HG03060 (cell line): Measurements from ENCODE around the gene CSF2.
A peak's percentile ranks its signal among the peaks of the same experiment; 100 is the strongest.

ENCODE experiments used
- ATAC-seq: cut with Tn5 transposase; IDR thresholded peaks from one replicate; pipeline ENCODE4 v1.9.1; 2021; ENCODE audit warnings: low read depth, moderate number of reproducible peaks; ENCODE audit not compliant: unreplicated experiment

The CSF2 gene

DNA sequence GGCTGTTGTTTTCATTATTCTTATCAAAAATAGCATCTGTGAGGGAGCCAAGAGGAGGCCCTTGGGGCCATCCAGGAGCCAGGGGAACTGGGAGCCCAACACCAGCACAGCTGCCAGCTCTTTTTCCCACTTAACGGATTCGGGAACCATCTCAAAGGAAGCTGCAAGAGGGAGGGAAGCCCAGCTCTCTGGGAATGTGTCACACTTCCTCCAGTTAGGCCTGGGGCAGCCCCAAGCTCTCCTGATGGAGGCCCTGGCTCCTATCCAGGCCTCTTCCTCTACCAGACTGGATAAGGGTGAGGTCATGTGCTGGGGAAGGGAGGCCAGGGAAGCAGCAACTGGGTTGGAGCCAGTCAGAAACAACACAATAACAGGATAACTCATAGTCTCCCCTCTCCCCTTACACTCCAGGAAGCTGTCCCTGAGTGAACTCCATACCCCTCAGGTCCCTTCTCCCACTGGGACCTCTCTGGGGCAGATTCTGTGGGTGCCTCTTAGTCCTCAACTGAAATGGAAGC lies 12.7 kb downstream of the CSF2 start:
- no peak for ATAC-seq

DNA sequence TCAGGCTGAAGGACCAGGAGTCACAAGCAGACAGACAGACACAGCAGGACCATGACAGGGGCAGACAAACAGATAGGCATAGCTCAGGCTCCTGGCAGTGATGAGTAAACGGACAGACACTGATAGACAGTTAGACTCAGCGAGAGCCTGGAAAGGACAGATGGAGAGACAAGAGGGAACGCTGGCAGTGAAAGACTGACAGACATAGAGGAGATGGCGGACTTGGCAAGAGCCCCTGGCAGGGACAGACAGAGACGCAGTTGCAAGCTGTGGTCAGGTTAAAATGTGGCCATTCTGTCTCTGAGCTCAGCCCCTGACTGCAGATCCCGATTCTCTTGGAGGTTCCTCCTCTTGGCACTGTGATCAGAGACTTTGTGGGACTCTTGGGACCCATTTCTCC lies 13.6 kb downstream of the CSF2 start:
- ATAC-seq = no peak

DNA sequence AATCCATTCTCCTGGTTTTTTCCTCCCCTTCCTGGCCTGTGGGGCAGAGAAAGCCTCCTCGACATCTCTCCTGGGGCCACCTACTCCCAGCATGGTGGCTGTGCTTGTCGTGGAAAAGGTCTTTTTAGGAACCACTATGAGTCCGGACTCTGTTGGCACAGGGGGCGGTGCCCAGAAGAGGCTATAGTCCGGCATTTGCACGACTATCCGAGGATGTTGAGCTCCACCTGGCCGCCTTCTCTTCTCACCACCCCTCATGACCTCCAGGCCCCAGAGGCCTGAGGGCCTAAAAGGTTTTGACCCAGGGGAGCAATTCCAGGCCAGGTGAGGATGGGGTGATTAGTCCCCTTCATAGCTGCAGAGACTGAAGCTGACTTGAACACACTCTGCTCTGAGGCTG lies 14.1 kb downstream of the CSF2 start:
- ATAC-seq = no peak

DNA sequence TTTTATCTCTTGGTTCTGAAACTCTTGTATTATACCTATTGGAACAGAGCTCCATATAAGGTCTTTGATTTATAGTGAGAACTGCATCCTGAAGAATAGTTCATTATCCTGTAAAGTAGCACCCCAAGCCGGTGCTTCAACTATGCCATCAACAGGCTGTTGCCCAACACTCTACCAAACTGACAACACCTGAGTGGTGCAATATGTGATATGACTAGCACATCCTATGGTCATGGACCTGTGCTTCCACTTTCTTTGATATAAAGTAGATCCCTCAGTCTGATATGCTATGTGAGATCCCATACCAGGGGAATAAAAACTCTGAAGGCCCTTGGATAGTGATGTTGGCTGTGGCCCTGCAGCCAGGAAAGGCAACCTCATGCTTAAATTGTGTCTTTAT lies 15.8 kb downstream of the CSF2 start:
- ATAC-seq = no peak

DNA sequence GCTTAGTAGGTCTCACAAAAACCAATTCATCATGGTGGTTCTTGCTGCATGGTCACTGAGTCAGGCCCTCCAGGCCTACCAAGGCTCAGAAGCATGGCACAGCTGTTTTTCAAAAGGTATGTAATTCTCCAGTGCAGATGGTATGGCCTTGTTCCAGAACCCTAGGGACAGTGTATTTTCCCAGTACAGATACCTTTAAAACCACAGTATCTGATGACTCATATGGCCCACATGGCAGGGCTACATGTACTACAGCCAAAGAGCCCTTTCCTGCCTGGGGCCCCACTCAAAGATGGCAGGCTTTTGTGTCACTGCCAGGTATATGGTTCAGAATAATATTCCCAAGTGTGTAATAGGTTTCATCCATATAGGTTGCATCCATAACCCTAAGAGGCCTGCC lies 16.5 kb downstream of the CSF2 start:
- ATAC-seq = no peak

DNA sequence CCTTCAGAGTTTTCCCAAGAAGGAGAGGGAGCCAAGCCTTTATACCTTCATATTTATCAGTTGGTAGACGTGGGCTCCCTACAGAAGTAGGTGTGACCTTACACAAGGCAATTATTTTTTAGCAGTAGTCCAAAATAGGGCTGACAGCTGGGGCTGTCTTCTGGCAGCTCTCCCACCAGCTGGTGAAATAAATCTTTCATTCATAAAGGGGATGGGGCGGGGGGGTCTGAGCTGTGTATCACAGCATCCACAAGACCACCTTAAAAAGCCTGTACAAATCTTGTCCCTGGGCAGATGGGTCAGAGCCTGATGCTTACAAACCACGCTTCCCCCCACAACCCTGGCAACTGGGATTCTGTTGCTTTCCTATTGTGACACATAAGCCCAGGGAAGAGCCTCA lies 19.7 kb downstream of the CSF2 start:
- no peak for ATAC-seq

DNA sequence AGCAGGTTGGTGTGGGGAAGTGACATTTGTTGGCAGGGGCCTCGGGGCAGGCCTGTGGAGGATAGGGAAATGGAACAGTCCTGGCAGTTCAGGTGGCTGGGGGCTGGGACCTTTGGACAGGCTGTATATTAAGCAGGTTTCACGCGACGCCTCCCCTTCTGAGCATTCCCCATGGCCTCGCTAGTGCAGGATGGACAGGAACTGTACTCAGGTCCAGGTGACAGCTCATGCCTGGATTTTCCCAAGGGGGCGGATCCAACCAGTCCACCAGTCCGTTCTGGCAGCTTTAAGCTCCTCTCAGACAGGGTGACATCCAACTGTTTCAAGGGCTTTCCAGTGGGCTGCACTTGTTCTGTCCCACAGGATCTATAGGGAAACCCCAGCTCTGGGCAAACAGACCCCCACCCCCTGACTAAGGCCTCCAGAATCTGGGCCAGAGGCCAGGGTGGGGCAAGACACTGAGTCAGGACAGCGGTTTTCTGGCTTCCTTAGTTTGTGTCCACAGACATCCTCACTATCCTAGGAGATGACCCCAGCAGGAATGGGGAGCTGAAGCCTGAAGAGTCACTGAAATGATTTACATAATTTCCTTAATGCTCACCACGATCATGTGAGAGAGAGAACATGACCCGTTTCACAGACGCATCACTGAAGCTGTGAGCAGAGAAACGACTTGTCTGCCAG lies 20.9 kb downstream of the CSF2 start:
- no peak for ATAC-seq

DNA sequence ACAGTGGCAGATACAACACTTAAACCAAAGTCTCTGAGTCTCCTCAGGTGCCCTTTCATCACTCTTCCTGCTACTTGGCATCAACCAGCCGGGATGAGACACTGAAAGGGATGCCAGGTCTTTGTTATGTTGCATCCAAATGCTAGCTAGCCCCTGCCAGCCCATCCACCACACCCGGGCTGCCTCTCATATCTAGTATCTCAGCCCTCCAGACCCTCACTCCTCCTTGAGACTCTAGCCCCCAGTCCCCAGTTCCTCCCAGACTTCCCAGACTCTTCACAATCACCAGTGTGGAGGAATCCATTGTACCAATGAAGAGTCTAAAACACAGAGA lies 21.5 kb downstream of the CSF2 start:
- no peak for ATAC-seq

DNA sequence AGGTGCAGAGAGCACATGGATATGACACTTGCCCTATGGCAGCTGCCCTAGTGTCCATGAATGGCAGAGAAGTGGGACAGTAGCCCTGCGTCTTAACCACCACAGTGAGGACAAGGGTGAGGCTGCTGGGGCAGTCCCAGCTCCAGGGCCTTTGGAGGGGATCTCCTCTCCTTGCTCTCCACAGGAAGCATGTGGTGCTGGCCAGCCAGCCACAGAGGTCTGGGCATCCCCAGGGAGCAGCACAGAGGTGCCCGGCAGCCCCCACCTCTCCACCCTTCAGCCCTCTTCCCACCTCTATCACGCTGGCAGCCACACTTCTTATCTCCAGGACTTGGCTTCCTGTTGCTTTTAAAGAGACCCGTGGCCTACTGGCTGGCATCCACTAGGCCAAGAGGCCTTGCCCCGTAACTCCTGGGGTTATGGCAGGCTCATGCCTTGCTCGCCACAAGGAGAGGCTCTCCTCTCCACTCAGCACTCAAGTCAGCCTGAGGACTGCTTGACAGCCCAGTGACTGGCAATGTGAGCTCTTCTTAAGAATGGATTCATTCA lies 21.9 kb downstream of the CSF2 start:
- ATAC-seq = no peak

DNA sequence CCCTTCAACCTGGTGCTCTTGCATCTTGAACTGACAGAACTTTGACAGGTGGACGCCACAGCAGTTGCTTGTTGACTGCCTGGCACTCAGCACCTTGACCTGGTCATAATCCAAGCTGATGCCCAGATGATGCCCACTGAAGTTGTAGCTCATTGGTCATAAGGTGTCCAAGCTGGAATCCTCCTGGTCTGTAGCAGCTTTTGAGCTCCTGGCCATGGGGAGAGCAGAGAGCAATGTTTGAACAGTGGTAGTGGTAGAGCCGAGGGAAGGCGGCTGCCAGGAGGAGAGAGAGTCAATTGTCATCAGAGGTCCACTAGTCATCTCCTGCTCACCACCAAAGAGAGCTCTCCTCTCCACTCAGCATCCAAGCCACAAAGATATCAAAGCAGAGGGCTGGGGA lies 23.3 kb downstream of the CSF2 start:
- ATAC-seq = no peak

DNA sequence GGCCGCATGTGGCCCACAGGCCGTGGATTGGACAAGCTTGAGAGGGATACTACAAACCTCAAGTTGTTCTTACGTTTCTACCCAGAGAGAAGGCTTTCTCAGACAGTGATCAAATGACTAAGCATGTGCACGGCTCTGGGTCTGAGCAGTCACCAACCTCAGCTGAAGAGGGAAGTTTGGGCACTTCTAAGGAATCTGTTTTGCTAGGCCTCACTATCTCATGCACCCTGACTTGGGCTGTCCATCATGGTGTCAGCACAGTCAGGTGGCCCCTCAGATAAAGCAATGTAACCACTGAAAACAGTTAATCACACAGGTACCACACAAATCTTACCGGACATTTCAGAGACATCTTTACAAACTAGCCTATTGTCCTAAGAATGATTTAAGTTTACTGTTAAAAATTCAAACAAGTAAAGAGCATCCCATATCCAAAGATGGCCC lies 24.6 kb downstream of the CSF2 start:
- no peak for ATAC-seq

DNA sequence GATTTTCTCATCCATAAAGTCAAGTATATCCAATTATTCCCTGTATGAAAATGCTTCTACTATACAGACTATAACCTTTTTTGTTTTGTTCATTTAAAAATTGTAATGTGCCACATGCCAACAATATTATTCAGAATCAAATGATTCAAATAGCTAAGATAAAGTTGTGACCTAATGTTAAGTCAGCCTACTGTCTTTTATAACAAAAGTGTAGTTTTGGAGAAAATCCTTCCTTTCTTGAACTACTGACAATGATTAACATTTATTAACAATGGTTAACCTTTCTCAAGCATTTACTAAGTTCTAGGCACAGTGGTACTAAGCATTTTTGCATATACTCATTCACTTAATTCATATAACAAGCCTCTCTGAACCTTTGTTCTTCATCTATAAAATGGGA lies 25.0 kb downstream of the CSF2 start:
- no peak for ATAC-seq

DNA sequence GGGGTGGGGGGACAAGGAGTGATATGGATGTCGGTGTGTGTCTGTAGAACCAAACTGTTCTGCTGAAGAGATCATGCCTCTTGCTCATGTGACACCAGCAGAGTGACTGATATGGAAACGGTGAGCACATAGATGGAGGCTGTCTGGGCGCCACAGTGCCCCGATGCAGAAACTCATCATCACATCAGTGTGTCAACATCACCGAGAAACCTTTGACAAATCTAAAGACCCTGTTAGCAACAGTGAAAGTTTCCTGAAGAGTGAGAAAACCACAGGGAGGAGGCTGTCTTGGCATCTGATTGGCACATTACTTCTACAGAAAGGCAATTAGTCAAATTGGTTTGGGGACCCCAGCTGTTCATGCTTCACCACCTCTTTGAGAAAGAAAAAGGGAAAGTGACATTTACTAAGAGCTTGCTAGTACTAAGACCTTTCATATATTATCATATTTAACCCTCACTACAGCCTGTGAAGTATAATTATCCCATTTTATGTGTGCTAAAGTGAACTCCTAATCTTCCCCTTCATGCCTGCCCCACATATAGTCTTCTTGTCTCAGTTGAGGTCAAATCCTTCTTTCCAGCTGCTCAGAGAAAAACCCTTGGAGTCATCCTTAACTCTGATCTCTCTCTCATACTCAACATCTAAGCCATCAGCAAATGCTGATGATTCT lies 25.6 kb downstream of the CSF2 start:
- ATAC-seq = peak; percentile 39

DNA sequence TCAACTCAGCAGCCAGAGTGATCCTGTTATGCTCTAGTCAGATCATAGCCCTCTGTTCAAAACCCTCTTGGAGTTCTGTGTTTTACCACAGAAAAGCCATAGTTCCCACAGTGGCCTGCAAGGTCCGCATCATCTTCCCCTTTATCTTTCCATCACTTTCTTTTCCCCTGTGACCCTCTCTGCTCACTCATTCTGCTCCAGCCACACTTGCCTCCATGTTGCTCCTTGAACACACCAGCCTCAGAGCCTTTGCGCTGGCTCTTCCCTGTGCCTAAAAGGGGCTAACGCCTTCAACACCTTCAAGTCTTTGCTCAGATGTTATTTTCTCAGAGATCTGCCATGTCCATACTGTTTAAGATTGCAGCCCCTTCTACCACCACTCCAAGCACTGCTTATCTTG lies 26.3 kb downstream of the CSF2 start:
- no peak for ATAC-seq

DNA sequence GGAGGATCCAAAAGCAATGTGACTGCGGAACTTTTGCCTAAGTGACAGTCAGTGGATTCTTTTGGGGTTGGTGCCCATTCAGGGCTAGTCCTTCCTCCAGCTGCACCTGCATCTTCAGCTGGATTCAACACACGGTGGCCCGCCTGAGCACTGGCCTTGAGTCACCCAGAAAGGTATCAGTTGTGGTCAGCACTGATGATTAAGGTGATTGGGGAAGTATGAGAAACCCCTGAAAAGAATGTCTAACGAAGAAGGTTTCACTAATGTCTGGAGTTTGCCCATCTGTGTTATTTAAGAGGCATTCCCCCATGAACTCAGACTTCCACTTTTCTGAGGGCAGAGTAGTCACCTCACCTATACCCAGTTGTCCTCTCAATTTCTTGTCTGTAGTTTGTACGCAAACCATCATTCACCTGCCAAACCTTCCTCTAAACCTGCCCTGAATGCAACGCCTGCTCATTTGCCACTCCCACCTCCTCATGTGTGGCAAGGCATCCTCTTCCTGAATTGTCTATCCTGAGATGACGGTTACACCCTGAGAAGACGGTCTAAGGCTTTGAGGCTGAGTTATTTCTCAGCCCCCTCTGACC lies 27.2 kb downstream of the CSF2 start:
- ATAC-seq = no peak

DNA sequence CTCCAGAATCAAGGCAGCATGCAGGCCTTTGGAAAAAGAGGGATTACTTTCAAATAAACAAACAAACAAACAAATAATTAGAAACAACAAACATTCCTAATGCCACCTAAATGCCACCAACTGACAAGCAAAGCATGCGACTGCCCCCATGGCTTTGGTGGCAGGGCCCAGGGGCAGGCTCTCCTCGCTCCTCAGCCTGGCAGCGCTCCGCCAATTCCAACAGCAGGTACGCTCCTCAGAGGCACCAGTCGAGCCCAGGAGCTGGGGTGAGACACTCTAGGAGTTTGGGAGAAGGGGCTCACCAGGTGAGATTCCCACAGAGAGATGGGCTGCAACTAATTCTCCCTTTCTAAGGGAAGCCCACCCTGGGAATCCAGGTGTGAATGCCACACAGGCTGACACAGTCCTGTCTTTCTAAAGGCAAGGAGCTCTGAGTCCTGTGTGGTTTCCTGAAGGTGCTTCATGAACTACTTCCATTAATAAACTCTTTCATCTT lies 27.8 kb downstream of the CSF2 start:
- no peak for ATAC-seq

DNA sequence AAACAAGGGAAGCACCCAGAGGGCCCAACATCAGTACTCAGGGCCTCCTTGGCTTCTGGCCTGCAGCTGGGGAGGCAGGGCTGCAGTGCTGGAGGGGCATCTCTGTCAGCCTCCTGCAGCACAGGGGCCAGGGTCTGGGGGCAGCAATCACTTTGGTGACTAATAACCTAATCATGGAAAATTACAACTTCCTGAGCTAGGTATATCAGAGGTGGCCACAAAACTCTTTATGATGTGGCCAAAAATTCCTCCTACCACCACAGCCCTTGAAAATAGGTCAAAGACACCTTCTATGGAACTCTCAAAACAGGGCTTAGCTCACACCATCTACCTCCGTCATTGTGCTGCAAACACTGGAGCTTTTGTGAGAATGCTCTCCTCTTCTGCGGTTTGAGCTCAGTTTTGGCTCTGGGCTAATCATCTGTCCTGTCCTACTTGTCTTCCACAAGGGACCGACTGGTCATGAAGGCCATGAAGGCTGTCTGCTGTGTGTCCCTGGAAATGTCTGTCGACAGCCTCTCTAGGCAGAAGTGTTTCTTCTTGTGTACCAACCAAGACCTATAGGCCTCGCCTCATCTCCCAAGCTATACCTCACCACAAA lies 28.6 kb downstream of the CSF2 start:
- no peak for ATAC-seq

DNA sequence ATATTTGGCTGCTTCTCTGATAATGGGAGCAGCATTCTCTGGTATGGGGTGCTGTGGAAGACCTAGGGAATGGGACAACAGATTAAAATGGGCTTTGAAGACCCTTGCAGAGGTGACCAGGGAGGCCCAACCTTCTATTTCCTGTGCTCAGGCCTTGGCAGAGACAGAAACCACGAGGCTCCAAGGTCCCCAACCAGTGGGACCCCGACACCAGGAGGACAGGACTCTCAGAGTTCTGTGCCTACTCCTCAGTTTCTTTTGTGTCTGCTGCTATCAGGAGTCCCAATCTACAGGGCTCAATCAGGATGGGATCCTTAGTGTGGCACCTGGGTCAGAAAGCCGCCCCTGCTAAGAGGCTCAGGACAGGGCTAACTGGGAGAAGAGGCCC lies 29.3 kb downstream of the CSF2 start:
- no peak for ATAC-seq

DNA sequence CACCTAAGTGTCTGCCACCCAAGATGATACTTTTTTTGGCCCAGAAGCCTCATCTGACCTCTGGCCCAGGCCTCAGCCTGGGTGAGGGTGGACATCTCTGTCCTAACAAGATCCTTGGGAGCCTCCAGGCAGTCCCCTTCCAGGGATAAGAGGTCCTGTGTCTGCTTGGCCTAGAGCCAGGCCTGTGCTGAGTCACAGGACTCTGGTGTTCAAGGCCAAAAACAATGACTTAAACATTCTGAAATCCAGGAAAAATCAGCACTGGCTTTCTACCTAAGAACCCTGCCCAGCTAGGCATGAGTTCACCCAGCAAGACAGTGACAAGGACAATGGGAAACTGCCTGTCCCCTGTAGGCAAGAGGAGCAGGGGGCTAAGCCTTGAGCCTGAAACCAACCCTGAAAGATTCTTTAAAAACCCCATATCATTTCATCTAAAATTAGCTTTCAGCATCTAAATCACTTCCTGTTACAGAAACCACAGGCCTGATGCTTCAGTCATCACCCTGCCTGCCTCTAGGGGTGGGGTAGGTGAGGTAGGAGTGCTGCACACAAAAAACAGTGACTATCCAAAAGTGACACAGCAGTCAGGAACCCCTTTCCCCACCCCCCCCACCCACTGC lies 29.9 kb downstream of the CSF2 start:
- ATAC-seq = peak; percentile 68

DNA sequence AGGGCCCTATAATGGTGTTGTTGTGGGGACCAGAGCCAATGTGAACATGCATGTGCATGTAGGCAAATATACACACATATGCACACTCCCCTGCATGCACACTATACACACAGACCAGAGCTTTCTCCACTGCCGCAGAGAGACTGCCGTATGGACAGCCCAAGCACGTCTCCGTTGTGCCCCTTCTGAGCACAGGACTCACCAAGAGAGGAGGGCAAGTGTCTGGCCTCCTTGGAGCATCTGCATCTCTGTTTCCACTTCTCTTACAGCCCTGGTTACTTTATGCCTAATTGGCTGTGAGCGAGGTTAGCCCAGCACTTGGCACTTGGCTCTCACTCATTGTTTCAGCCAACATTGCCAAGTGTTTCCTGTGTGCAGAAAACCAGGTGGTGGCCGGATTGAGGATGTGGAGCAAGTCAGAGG lies 30.4 kb downstream of the CSF2 start:
- ATAC-seq = peak; percentile 14

DNA sequence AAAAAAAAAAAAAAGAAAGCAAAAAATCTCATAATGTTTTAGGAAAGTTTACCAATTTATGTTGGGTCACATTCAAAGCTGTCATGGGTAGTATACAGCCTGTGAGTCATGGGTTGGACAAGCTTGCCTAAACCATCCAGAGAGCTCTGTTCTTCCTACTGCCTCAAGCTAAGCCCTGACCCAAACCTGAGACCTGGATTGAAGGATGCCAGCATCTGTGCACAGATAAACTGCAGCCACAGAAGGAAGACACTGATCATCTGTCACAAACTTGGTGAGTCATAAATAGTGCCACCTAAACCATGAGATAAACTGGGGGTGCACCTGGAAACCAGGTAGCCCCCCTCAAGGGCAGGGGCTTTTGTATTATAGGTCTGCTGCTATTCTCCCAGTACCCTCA lies 31.0 kb downstream of the CSF2 start:
- ATAC-seq = no peak
